Measurements from ENCODE around the gene GCC2.

Gene GCC2

DNA sequence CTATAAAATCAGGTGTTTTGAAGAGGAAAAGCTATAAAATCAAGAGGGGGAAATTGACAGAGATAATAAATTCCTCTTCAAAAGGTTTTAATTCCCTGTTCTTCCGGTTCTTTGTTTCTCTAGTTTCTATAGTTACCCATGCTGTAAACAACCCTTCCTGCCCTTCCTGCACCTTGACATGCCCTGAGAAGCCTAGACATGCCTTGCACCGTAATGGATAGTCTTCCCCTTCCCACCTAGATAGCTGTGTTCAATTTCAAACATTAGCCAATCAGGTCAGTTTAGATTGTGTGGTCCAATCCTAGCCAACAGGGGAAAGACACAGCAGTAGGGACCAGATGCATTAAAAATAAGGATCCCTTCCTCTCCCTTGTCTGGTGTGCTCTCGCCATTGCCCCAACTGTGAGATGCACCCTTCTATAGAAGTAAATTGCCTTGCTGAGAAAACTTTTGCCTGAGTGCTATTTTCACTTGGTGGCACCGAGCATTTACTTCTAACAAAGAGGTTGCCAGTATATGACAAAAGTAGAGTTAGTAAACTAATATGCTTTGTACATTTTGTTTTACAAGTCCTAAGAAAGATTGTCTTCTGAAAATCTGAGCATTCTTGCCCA, 44.1 kb upstream of the GCC2 start:
- Histone ChIP-seq H3K36me3 (no peaks in the 10 kb centered on the region), H3K9me3 (peaks cover 7% of the 10 kb centered on the region), H3K27ac (no peak overlapping the region), H3K4me1 (ENCODE audit: control insufficient read depth in 1 of 2, insufficient read depth in 1 of 2, low read depth in 1 of 2, low read length in 1 of 2) (no peaks in the 10 kb centered on the region), H3K27me3 (no peaks in the 10 kb centered on the region), H3K4me3 (ENCODE audit: low read depth in 1 of 2, low read length in 1 of 2) (no peak overlapping the region)
- TF ChIP-seq, protein P1, sequence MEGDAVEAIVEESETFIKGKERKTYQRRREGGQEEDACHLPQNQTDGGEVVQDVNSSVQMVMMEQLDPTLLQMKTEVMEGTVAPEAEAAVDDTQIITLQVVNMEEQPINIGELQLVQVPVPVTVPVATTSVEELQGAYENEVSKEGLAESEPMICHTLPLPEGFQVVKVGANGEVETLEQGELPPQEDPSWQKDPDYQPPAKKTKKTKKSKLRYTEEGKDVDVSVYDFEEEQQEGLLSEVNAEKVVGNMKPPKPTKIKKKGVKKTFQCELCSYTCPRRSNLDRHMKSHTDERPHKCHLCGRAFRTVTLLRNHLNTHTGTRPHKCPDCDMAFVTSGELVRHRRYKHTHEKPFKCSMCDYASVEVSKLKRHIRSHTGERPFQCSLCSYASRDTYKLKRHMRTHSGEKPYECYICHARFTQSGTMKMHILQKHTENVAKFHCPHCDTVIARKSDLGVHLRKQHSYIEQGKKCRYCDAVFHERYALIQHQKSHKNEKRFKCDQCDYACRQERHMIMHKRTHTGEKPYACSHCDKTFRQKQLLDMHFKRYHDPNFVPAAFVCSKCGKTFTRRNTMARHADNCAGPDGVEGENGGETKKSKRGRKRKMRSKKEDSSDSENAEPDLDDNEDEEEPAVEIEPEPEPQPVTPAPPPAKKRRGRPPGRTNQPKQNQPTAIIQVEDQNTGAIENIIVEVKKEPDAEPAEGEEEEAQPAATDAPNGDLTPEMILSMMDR (IDR thresholded peaks at IDR 0.05) = no peak

DNA sequence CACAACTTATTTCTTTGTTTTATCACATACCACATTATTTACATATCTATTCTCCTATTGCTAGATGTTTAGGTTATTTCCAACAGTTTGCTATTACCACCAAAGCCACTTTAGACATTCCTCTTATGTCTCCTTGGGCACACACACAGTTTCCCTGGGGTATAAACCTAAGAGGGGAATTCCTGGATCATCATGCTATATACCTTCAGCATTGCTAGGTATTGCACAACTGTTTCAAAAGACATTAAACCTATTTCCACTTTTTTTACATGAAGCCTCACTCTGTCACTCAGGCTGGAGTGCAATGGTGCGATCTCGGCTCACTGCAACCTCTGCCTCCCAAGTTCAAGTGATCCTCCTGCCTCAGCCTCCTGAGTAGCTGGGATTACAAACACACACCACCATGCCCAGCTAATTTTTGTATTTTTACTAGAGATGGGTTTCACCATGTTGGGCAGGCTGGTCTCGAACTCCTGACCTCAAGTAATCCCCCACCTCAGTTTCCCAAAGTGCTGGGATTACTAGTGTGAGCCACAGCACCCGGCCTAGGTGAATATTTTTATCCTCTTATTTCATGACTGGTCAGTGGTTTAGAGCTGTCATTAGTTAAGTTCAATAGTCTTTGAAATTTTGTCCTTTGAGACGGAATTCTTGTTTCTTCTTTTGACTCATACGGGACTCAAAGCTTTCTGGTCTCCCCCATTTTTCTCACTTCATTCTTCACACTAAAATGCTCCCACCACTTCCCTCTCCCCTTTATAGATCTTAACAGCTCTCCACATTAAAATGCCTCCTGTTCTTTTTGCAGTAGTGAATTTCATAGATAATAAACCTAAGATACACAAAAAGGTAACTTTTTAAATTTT, 40.9 kb upstream of the GCC2 start:
- TF ChIP-seq, protein P1 (IDR thresholded peaks at IDR 0.05) = no peak
- H3K4me1 ChIP-seq (ENCODE audit: control insufficient read depth in 1 of 2, insufficient read depth in 1 of 2, low read depth in 1 of 2, low read length in 1 of 2) = no peaks in the 10 kb centered on the region
- no peaks in the 10 kb centered on the region for H3K27me3 ChIP-seq

DNA sequence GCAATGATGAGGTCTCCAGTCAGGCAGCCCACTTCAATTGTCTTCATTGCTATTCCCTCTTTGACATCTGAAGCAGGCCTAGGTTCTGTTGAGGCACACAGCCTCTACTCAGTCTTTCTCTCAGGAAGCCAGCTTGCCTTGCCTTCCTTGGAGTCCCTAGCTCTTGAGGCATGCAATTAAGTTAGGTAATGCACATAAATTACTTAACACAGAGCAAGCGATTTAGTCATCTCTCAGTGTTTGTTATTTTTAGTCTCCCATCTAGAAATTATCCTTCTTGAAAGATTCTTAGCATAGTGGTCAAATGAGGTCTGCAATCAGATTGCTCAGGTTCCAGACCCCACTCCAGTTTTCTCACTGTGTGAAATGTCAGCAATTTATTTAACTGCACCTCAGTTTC, 39.2 kb upstream of the GCC2 start:
- Histone ChIP-seq H3K27ac (no peak overlapping the region), H3K4me1 (ENCODE audit: control insufficient read depth in 1 of 2, insufficient read depth in 1 of 2, low read depth in 1 of 2, low read length in 1 of 2) (no peaks in the 10 kb centered on the region), H3K4me3 (ENCODE audit: low read depth in 1 of 2, low read length in 1 of 2) (no peak overlapping the region), H3K36me3 (no peaks in the 10 kb centered on the region), H3K9me3 (peaks cover 5% of the 10 kb centered on the region), H3K27me3 (no peaks in the 10 kb centered on the region)
- TF ChIP-seq, protein P1 (IDR thresholded peaks at IDR 0.05) = no peak

More for the DNA sequence above, 40.9 kb upstream of the GCC2 start:
- H3K27ac ChIP-seq = no peak overlapping the region
- no peaks in the 10 kb centered on the region for H3K36me3 ChIP-seq
- peaks cover 5% of the 10 kb centered on the region for H3K9me3 ChIP-seq
- H3K4me3 ChIP-seq (ENCODE audit: low read depth in 1 of 2, low read length in 1 of 2) = no peak overlapping the region

DNA sequence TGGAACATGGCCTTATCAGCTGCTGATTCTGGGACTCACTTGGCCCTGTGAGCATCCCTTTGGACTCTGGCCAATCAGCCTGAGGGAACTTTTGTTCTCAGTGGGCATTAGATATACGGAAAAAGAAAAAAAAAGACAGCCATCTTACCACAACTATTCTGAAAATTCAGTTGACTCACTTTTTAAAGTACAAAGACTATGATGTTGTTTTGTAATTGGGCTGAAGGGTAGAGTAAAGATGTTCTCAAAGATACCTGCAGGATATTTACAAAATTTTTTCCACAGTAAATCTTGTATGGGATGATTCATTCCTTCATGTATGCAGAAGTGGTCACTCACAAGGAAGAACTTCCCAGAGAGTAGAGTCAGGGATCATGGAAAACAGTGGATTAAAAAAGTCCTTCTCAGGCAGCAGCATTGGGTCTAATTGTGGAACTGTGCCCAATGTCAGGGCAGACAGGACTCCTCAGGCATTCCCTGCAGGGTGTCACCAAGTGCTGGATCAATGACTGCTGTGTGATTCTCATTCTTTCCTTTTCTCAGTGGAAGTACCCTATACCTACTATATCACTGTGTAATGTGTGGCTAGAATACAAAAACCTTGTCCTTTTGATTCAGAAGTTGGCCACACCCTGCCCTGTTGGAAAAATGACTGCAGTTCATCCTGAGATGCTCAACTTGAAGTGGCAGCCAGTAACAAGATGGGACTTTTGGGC, 35.9 kb upstream of the GCC2 start:
- Histone ChIP-seq H3K4me3 (ENCODE audit: low read depth in 1 of 2, low read length in 1 of 2) (no peak overlapping the region), H3K36me3 (no peaks in the 10 kb centered on the region), H3K27ac (no peak overlapping the region), H3K4me1 (ENCODE audit: control insufficient read depth in 1 of 2, insufficient read depth in 1 of 2, low read depth in 1 of 2, low read length in 1 of 2) (no peaks in the 10 kb centered on the region), H3K27me3 (no peaks in the 10 kb centered on the region), H3K9me3 (no peaks in the 10 kb centered on the region)
- TF ChIP-seq, protein P1 (IDR thresholded peaks at IDR 0.05) = no peak

DNA sequence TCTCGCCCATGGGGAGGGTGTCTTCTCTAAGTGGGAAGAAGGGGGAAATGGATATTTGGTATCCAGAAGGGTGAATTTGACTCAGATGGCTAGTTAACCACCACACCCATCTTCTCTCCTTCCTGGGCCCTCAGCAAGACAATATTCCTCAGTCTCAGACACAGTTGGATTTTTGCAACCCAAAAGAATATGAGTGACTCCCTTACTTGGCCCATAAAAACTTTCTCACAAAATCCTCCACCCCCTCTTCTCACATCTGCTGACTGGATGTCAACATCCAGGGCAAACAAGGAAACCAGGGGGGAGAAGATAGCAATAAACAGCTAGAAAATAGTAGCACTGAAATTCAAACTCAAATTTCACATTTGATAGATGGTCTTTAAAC, 35.3 kb upstream of the GCC2 start:
- Histone ChIP-seq H3K4me1 (ENCODE audit: control insufficient read depth in 1 of 2, insufficient read depth in 1 of 2, low read depth in 1 of 2, low read length in 1 of 2) (no peaks in the 10 kb centered on the region), H3K4me3 (ENCODE audit: low read depth in 1 of 2, low read length in 1 of 2) (no peak overlapping the region), H3K27ac (no peak overlapping the region), H3K9me3 (no peaks in the 10 kb centered on the region), H3K36me3 (no peaks in the 10 kb centered on the region), H3K27me3 (no peaks in the 10 kb centered on the region)
- TF ChIP-seq, protein P1 (IDR thresholded peaks at IDR 0.05) = no peak

Measured in neutrophil (primary cell).